HG02678 (cell line): ENCODE measurements around the gene TRAF5.
A peak's percentile ranks its signal among the peaks of the same experiment; 100 is the strongest.
"Not testable (repeated sequence)": the region's sequence is repeated elsewhere in the genome, so short reads cannot be mapped to it uniquely, and the experiment has no call there.

ENCODE experiments used
- ATAC-seq: cut with Tn5 transposase; IDR thresholded peaks from one replicate; pipeline ENCODE4 v1.9.1; 2021; ENCODE audit warnings: mild to moderate bottlenecking, moderate library complexity; ENCODE audit not compliant: unreplicated experiment

Gene TRAF5

GRCh38 chr1:211326528-211327345 lies at the start of gene TRAF5:
Gene TRAF5 (plus strand): TSS chr1:211326833. CDS start chr1:211353240, 26,407 bp downstream.
- ATAC-seq, result peak; percentile 34

GRCh38 chr1:211279340-211279739 lies 47.3 kb upstream of the TRAF5 start:
- ATAC-seq, result no peak

- no peak for ATAC-seq
Measured at GRCh38 chr1:211280910-211281309, 45.7 kb upstream of the TRAF5 start.

GRCh38 chr1:211281320-211282022 lies 45.2 kb upstream of the TRAF5 start:
- ATAC-seq, result no peak

DNA sequence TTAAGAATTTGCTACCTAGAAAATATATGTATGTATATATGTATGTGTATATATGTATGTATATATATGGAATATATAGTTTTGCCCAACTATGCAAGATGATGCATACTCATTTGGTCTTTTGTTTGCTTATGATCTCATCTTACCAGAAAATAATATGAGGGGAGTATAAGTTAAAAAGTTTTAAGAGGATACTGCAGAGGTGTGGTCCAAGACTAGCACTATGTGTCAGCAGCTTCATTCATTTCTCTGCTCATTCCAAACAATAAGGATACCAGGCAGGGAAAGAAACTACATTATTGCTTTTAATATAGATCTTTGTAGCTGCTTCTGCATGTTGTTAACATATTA lies 44.6 kb upstream of the TRAF5 start:
- ATAC-seq, result no peak

- no peak for ATAC-seq
Measured at GRCh38 chr1:211285196-211285595, 41.4 kb upstream of the TRAF5 start.

GRCh38 chr1:211287218-211287617 lies 39.4 kb upstream of the TRAF5 start:
- ATAC-seq, result no peak

GRCh38 chr1:211292411-211292810 lies 34.2 kb upstream of the TRAF5 start:
- ATAC-seq, result no peak

DNA sequence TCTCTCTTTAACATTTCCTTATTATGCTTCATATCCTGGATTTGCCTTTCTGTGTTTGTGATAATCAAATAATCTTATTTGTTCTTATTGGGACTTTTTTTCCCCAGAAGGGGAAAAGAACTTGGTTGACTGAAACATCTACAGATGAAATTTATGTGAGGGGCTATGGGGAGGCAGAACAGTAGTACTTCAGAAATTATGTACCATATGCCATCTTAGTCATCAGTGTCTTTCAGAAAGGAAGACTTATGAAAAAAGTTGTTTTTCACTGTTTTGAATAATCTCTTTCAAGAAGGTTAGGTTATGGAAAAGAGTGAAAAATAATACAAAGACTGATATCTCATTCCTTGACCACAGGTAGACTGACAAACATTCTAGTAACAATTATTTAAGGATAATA lies 30.2 kb upstream of the TRAF5 start:
- ATAC-seq, result no peak

DNA sequence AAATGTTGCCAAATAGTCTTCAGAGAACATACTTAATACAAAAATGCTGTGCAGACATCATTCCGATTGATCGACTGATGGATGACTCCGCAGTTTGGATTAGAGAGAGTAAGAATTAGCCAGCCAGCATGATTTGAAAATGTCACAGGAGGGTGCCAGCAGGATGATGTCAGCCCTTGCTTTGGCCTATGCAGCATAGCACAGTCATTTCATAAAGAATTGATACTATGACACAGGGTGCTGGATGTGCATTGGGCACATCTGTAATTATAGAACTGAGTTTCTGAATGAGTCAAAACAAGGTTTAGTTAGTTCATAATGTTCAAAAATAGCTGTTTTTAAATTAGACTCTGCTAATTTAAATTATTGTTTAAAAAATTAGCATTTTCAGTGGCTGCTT lies 21.6 kb upstream of the TRAF5 start:
- ATAC-seq, result peak; percentile 91

DNA sequence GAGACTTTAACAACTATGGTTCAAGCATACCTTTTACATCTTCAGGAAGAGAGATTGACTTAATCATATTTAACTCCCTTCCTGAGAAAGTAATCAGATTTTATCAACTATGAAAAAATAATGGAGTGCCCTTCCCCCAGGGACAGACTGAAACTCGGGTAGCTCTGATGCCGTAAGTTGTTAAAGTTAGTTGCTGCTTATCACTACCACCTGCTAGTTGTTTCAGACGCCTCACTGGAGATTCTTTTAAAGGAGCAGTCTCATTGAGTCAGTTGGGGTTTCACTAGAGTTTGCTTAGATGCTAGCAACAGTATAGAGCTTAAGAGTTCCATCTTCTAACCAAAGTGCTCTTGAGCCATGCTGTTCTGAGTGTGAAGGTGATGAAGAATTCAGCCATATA lies 17.0 kb upstream of the TRAF5 start:
- ATAC-seq, result no peak

DNA sequence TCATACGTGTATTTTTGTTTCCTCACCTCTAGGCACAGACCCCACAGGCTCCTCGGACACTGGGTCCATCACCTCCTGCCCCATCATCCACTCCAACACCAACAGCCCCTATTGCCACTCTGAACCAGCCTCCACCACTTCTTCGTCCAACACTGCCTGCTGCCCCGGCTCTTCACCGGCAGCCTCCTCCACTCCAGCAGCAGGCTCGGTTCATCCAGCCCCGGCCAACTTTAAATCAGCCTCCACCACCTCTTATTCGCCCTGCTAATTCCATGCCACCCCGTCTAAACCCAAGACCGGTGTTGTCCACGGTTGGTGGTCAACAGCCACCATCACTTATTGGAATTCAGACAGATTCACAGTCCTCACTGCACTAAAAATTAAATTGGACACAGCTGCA lies 13.2 kb upstream of the TRAF5 start:
- ATAC-seq, result no peak

GRCh38 chr1:211318576-211319280 lies 7.9 kb upstream of the TRAF5 start:
- ATAC-seq, result no peak

- ATAC-seq, result no peak
Measured at GRCh38 chr1:211319892-211320291, 6.7 kb upstream of the TRAF5 start.

- no peak for ATAC-seq
Measured at GRCh38 chr1:211320980-211321379, 5.7 kb upstream of the TRAF5 start.

GRCh38 chr1:211321646-211322045 lies 5.0 kb upstream of the TRAF5 start:
- ATAC-seq, result not testable (repeated sequence)

GRCh38 chr1:211323156-211324063 lies 3.2 kb upstream of the TRAF5 start:
- peak; percentile 47 for ATAC-seq

- no peak for ATAC-seq
Measured at GRCh38 chr1:211324992-211325775, 1.4 kb upstream of the TRAF5 start.

- no peak for ATAC-seq
Measured at GRCh38 chr1:211326140-211326527, 499 bp upstream of the TRAF5 start.

DNA sequence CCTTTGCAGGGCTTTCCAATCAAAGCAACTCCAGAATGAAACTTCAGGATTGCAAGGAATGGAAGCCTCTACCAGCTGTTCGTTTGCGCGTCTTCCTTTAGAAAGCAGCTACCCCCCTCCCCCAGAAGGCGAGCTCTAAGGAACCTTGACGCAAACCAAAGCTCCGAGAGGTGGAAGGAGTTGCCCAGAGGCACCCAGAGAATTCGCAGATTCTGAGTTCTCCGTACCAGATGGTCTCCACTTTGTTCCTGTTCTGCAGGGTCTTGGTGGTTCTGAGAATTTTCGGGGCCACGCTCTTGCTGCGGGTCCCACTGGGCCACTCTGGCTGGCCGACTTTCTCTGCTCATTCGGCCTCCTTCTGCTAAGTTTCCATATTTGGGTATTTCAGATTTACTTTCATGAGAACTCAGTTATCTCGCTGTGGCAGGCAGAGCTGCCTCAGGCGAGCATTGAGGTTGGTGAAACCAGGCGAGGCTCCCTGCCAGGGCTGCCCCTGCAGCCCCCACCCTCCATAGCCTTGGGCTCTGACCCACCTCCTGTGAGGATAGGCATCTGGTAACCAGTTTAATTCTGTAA lies 801 bp downstream of the TRAF5 start:
- ATAC-seq, result peak; percentile 40
